Stimulated activated naive CD8-positive, alpha-beta T cell treated with anti-CD3 and anti-CD28 coated beads, Interleukin-15, amount 100 ng/mL, for 72 hours (primary cell): ENCODE measurements around the gene TRAF3.
A peak's percentile ranks its signal among the peaks of the same experiment; 100 is the strongest.
"Not testable (repeated sequence)": the region's sequence is repeated elsewhere in the genome, so short reads cannot be mapped to it uniquely, and the experiment has no call there.

ENCODE experiments used
- ATAC-seq: fragments of 150-1000 bp; cut with Tn5 transposase; 2 replicates; pipeline ENCODE4 v1.10.0; 2021; ENCODE audit warnings: mild to moderate bottlenecking, moderate library complexity
- DNase-seq, 2 donors: peaks; one replicate each; pipeline ENCODE4 v3.0.0; 2021 to 2022
- H3K27ac Mint-ChIP-seq, 2 donors: one replicate each; pipeline ENCODE4 v1.8.0; 2022; ENCODE audit warnings: mild to moderate bottlenecking in 2 of 2, mixed read lengths in 2 of 2, moderate library complexity in 2 of 2
- H3K27me3 Mint-ChIP-seq: one replicate; pipeline ENCODE4 v1.8.0; 2022; ENCODE audit warnings: mixed read lengths
- H3K4me1 Mint-ChIP-seq: one replicate; pipeline ENCODE4 v1.8.0; 2022; ENCODE audit warnings: mild to moderate bottlenecking, mixed read lengths
- H3K4me3 Mint-ChIP-seq, 2 donors: one replicate each; pipeline ENCODE4 v1.8.0; 2022; ENCODE audit warnings: mild to moderate bottlenecking in 2 of 2, mixed read lengths in 2 of 2, moderate library complexity in 1 of 2
- H3K9me3 Mint-ChIP-seq, 2 donors: one replicate each; pipeline ENCODE4 v1.8.0; 2022; ENCODE audit warnings: mixed read lengths in 2 of 2

Gene TRAF3

GRCh38 chr14:102824832-102825231, 47.6 kb downstream of the TRAF3 start:
- DNase-seq (no peak), ATAC-seq (no peak)
- no peak overlapping the region for H3K4me3 Mint-ChIP-seq
- H3K27ac Mint-ChIP-seq, result no peak overlapping the region
- no peaks in the 10 kb centered on the region for H3K9me3 Mint-ChIP-seq
- H3K27me3 Mint-ChIP-seq, result no peaks in the 10 kb centered on the region
- H3K4me1 Mint-ChIP-seq, result peaks cover 91% of the 10 kb centered on the region

DNA sequence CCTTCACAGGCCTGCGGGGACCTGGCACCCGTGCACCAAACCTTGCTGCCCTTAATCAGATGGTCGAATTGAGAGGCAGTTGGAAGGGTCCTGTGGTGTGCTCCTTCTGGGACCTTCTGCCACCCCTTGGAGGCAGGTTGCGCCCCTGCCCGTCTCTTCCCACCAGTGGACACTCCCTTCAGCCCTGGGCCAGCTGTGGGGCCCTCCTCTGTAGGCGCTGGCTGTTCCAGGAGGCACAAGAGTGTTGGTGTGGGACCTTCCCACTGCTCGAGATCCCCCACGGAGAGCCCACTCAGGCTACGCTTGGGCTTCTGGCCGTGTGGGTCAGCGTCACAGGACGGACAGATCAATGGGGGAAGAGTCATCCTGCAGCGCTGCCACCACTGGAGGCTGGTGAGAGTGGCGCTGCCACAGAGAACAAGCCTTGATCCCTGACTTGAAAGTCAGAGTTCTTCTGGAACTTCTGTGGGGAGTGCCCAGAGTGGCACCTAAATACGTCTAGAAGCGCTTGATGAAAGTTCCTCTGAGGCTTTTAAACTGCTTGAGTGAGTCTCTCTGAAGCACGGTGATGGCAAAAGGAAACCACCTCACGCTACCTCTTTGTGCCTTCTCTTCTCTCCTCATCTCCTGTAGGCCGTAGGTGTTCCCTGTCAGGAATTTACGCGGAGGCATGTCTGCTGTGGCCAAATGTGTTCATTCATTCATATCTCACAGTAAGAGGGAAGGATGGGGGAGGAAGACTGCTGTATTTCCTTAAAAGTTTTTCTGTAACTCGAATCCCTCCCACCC, 48.3 kb downstream of the TRAF3 start:
- ATAC-seq (no peak), DNase-seq (no peak)
- Mint-ChIP-seq H3K9me3 (no peaks in the 10 kb centered on the region), H3K27me3 (no peaks in the 10 kb centered on the region), H3K27ac (peak overlapping the region; percentile 61 to 85), H3K4me3 (no peak overlapping the region), H3K4me1 (peaks cover 93% of the 10 kb centered on the region)

GRCh38 chr14:102826161-102826560, 48.9 kb downstream of the TRAF3 start:
- H3K4me1 Mint-ChIP-seq, result peaks cover 94% of the 10 kb centered on the region
- ATAC-seq (no peak), DNase-seq (no peak)
- no peaks in the 10 kb centered on the region for H3K9me3 Mint-ChIP-seq
- no peak overlapping the region for H3K4me3 Mint-ChIP-seq
- H3K27ac Mint-ChIP-seq, result peak overlapping the region; percentile 61 to 85
- no peaks in the 10 kb centered on the region for H3K27me3 Mint-ChIP-seq

DNA sequence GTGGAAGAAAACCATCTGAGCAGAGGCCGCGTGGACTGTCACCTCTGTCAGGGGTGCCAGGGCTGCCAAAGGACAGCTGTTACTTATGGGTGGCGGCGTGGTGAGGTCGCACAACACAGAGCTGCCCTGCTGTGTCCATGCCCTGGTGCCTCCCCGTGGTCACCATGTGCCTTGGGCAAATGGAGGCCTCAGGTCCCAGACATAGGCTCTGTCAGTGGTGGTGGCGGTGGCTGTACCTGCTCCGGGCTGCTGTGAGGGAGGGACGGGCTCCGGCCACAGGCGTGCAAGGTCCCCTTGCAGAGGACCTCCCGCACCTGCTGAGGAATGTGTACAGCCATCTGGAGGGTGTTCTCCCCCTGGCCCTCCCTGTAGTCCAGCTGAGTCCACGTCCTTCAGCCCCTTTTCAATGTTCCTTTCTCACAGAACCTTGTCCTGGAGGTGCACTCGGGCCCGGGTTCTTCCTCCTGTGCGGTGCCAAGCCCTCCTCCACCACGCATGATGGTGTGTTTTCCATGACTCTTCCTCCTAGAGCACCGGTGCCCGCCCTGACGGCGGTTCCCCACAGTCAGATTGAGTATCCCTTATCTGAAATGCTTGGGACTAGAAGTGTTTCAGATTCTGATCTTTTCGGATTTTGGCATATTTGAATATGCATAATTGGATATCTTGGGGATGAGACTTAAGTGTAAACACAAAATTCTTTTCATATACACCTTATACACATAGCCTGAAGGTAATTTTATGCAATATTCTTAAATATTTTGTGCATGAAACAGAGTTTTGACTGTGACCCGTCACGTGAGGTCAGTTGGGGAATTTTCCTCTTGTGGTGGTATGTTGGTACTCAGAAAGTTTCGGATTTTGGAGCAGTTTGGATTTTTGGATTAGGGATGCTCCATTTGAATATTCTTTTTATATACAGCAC, 49.8 kb downstream of the TRAF3 start:
- no peak for ATAC-seq
- Mint-ChIP-seq H3K4me3 (peak overlapping the region in 1 of 2 donors; percentile 13), H3K9me3 (no peaks in the 10 kb centered on the region), H3K27me3 (no peaks in the 10 kb centered on the region), H3K27ac (peak overlapping the region in 1 of 2 donors; percentile 87), H3K4me1 (peaks cover 93% of the 10 kb centered on the region)
- DNase-seq, result no peak

GRCh38 chr14:102827716-102828115, 50.5 kb downstream of the TRAF3 start:
- H3K9me3 Mint-ChIP-seq, result no peaks in the 10 kb centered on the region
- peak overlapping the region in 1 of 2 donors; percentile 42 for H3K27ac Mint-ChIP-seq
- no peaks in the 10 kb centered on the region for H3K27me3 Mint-ChIP-seq
- no peak for DNase-seq
- H3K4me3 Mint-ChIP-seq, result no peak overlapping the region
- peaks cover 86% of the 10 kb centered on the region for H3K4me1 Mint-ChIP-seq
- ATAC-seq, result no peak

DNA sequence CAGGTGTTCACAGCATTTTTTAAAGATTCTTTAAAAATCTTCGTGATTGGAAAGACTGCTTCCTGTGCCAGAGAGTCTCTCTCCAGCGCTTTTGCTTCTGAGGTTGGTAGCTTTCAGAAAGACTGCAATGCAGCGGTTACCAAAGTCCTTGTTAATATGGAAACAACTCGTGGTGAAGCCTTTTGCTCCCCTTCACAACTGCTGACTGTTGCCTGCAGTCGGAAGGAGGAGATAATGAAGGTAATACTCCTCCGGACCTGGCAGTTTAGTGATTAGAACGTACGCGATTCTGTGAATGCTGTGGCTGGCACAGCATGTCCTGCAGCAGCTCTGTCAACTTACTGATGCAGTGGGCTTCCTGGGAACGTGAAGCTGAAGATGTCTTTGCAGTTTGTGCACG, 50.9 kb downstream of the TRAF3 start:
- no peak overlapping the region for H3K4me3 Mint-ChIP-seq
- H3K4me1 Mint-ChIP-seq, result peaks cover 81% of the 10 kb centered on the region
- H3K27me3 Mint-ChIP-seq, result no peaks in the 10 kb centered on the region
- no peak overlapping the region for H3K27ac Mint-ChIP-seq
- no peaks in the 10 kb centered on the region for H3K9me3 Mint-ChIP-seq
- ATAC-seq (no peak), DNase-seq (no peak)

DNA sequence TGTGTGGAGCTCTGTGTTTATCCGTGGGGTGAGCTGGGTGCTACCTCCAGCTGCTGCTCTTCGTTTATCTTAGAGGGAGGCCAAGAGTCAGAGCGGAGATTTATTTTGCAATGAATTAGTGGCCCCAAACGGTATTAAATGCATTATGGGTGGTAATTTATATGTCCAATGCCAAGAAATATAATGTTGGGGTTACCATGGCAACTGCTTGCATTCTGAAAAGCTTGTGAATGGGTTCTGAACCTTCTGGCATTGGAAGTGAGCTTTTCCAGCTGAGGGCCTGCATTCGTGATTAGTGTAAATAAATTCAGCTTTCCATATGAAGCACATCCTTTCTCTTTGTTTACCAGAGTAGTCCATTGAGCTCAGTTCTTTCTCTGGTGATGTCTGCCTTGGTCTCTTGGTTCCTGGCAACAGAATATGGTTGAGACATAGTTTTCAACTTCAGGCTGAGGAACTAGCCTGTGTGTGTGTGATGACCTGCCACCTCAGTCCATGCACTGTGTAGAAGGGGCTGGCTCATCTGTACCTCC, 51.8 kb downstream of the TRAF3 start:
- Mint-ChIP-seq H3K9me3 (no peaks in the 10 kb centered on the region), H3K4me3 (no peak overlapping the region), H3K27me3 (no peaks in the 10 kb centered on the region), H3K4me1 (peaks cover 74% of the 10 kb centered on the region), H3K27ac (no peak overlapping the region)
- DNase-seq (no peak), ATAC-seq (no peak)

DNA sequence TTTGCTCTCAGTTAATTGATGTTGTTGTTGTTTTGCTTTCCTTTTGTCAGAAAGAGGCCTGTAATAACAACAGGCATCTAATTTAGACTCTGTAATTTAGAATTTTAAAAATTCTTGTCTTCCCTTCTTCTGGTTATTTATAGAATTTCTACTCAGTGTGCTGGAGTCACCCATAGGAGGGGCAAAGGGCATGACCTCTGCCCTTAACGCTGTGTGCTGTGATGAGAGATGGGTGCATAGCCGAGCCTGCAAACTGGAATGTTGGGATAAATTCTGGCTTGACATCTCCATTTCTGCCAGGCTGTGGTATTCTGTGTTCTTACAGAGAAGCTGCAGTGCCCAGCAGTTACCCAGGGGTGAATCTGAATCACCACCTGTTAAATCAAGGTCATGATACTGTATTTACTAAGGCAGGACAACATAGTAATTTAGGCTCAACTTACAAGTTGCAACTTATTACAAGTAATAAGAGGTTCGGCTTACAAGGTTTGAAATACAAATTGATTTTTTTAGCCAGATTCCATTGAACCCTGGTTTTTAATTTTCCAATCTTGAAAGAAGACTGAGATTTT, 53.3 kb downstream of the TRAF3 start:
- H3K27ac Mint-ChIP-seq, result peak overlapping the region; percentile 16 to 87
- no peak overlapping the region for H3K4me3 Mint-ChIP-seq
- peaks cover 62% of the 10 kb centered on the region for H3K4me1 Mint-ChIP-seq
- H3K27me3 Mint-ChIP-seq, result no peaks in the 10 kb centered on the region
- ATAC-seq (peak; percentile 40), DNase-seq (no peak)
- no peaks in the 10 kb centered on the region for H3K9me3 Mint-ChIP-seq

- peak in 1 of 2 donors; percentile 23 for DNase-seq
- ATAC-seq, result peak; percentile 84
- Mint-ChIP-seq H3K27me3 (no peaks in the 10 kb centered on the region), H3K4me1 (peaks cover 58% of the 10 kb centered on the region), H3K27ac (peak overlapping the region in 1 of 2 donors; percentile 42), H3K9me3 (no peaks in the 10 kb centered on the region), H3K4me3 (peak overlapping the region in 1 of 2 donors; percentile 57)
Measured at GRCh38 chr14:102831163-102831804, 54.0 kb downstream of the TRAF3 start.

- Mint-ChIP-seq H3K27ac (no peak overlapping the region), H3K27me3 (no peaks in the 10 kb centered on the region), H3K9me3 (no peaks in the 10 kb centered on the region), H3K4me3 (no peak overlapping the region), H3K4me1 (peaks cover 40% of the 10 kb centered on the region)
- DNase-seq (no peak), ATAC-seq (no peak)
Measured at GRCh38 chr14:102833341-102833740, 56.1 kb downstream of the TRAF3 start.

- Mint-ChIP-seq H3K27ac (no peak overlapping the region), H3K4me3 (no peak overlapping the region), H3K27me3 (no peaks in the 10 kb centered on the region), H3K4me1 (peaks cover 33% of the 10 kb centered on the region), H3K9me3 (no peaks in the 10 kb centered on the region)
- DNase-seq (no peak), ATAC-seq (no peak)
Measured at GRCh38 chr14:102833991-102834390, 56.7 kb downstream of the TRAF3 start.

- no peaks in the 10 kb centered on the region for H3K9me3 Mint-ChIP-seq
- peaks cover 14% of the 10 kb centered on the region for H3K4me1 Mint-ChIP-seq
- H3K27ac Mint-ChIP-seq, result peak overlapping the region in 1 of 2 donors; percentile 88
- DNase-seq (no peak), ATAC-seq (no peak)
- H3K4me3 Mint-ChIP-seq, result no peak overlapping the region
- no peaks in the 10 kb centered on the region for H3K27me3 Mint-ChIP-seq
Measured at GRCh38 chr14:102835959-102836358, 58.7 kb downstream of the TRAF3 start.

DNA sequence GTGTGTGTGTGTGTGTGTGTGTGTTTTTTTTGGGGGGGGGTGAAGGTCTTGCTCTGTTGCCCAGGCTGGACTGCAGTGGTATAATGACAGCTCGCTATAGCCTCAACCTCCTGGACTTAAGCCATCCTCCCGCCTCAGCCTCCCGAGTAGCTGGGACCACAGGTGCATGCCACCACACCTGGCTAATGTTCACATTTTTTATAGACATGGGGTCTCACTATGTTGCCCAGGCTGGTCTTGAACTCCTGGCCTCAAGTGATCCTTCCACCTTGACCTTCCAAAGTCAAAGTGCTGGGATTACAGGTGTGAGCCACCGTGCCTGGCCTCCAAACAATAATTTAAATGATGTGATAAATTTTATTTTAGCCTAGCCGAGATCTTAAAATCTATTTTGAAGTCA, 59.9 kb downstream of the TRAF3 start:
- not testable (repeated sequence) for H3K27ac Mint-ChIP-seq, H3K27me3 Mint-ChIP-seq, ATAC-seq, H3K9me3 Mint-ChIP-seq, H3K4me3 Mint-ChIP-seq, H3K4me1 Mint-ChIP-seq, DNase-seq

GRCh38 chr14:102838501-102838900, 61.3 kb downstream of the TRAF3 start:
- ATAC-seq (no peak), DNase-seq (no peak)
- no peaks in the 10 kb centered on the region for H3K27me3 Mint-ChIP-seq
- no peaks in the 10 kb centered on the region for H3K9me3 Mint-ChIP-seq
- H3K4me3 Mint-ChIP-seq, result no peak overlapping the region
- H3K27ac Mint-ChIP-seq, result no peak overlapping the region
- peaks cover 8% of the 10 kb centered on the region for H3K4me1 Mint-ChIP-seq

DNA sequence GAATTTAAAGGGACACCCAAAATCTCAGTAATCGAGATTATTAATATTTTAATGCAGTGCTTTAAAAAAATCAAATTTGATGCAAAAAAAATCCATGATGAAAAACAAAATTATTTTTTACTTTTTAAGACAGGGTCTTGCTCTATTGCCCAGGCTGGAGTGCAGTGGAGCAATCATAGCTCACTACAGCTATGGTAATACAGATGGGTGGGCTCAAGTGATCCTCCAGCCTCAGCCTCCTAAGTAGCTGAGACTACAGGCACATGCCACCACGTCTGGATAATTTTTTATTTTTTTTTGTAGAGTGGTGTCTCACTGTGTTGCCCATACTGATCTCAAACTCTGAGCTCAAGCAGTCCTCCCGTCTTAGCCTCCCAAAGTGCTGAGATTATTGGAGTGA, 62.9 kb downstream of the TRAF3 start:
- ATAC-seq, result no peak
- H3K9me3 Mint-ChIP-seq, result no peaks in the 10 kb centered on the region
- H3K4me1 Mint-ChIP-seq, result peaks cover 11% of the 10 kb centered on the region

More for the DNA sequence above, 62.9 kb downstream of the TRAF3 start:
- no peak overlapping the region for H3K4me3 Mint-ChIP-seq
- no peaks in the 10 kb centered on the region for H3K27me3 Mint-ChIP-seq
- no peak overlapping the region for H3K27ac Mint-ChIP-seq
- DNase-seq, result no peak
